NOMO-1 treated with DMSO at 0.1 percent for 48 hours (cell line): Measurements from ENCODE around the gene FST.

Experiments used
- DNase-seq: peaks from one replicate; lab custom pipeline; 2025; ENCODE audit not compliant: unreplicated experiment; lab: John Stamatoyannopoulos, UW

The FST gene, protein sequence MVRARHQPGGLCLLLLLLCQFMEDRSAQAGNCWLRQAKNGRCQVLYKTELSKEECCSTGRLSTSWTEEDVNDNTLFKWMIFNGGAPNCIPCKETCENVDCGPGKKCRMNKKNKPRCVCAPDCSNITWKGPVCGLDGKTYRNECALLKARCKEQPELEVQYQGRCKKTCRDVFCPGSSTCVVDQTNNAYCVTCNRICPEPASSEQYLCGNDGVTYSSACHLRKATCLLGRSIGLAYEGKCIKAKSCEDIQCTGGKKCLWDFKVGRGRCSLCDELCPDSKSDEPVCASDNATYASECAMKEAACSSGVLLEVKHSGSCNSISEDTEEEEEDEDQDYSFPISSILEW

DNA sequence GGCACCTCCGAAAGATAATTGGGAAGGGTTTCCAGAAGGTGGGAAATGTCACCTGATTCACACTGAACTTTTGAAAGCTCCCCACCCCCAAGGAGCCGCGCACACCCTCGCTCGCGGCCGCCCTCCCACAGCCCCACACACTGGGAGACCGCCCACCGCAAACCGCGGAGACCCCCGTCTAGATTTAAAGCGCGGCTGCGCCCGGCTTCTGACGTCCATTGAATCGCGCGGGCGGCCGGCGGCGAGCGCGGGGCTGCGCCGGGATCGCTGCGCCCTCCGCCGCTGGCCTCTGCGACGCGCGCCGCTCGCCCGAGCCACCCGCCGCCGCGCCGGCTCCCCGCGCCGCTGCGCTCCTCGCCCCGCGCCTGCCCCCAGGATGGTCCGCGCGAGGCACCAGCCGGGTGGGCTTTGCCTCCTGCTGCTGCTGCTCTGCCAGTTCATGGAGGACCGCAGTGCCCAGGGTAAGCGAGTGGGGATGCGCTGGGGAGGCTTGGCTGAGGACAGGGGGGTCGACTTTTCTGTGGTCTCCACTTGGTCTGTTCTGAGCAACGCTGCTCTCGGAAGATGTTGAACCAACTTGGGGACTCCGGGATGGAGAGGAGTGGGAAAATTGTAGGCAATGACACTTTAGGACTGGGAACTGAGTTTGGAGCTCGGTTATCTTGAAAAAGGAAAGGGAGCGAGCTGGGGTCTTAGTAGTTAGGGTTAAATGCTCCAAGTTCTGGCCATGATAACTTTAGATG, at the start of gene FST:
FST (plus strand) TSS at position 214 of the 743 bp plus-strand sequence; CDS start at position 377, 163 bp downstream.
- no peak for DNase-seq

DNA sequence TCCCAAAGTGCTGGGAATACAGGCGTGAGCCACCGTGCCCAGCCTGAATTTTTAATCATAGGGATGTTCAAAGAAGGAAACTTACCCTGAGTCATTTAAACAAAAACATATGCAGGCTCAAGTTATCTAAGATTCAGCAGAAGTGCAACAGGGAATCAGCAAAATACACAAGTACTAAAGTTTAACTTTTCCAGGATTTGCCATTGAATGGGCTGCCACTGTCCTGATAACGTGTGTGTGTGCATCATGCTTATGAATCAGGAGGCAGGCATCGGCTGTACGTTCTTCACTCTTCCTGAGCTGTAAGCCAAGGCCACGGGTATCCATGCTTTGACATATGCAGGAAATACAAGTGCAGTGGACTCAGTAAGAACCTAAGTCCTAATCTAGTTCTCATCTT, 48.8 kb upstream of the FST start:
- no peak for DNase-seq

DNA sequence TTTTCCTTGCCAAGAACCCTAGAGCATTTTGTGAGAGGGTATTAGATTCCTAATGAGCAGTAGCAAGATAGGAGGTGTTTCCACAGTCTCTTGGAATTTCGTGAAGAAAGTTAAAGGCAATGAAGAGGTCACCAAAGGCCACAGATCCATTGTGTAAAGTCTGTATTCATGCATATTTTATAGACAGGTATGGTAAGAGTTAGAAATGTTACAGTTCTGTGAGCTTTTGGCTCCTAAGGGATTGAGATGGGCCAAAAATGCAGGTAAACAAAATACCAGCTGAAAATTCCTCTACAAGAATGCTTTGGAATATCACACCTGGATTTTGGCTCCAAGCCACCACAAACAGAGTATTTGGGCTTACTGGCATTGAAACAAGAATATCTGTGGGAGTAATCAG, 47.4 kb upstream of the FST start:
- no peak for DNase-seq

DNA sequence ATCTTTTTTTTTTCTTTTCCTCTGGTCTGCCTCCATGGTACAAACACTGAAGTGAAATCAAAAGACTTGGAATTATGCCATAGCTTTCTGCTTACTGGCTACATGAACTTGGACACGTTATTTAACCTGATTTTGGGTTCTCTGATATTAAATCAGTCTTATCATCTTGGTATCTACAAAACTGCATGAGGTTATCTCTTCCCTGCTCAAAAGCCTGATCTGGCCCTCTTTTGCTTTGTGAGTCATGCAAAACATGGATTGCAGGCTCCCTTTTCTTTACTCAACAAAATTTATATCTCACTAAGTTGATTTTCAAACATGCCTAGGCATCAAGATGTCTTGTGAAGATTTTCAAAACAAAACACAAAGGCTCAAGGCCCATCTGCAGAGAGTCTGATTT, 45.9 kb upstream of the FST start:
- DNase-seq: no peak

DNA sequence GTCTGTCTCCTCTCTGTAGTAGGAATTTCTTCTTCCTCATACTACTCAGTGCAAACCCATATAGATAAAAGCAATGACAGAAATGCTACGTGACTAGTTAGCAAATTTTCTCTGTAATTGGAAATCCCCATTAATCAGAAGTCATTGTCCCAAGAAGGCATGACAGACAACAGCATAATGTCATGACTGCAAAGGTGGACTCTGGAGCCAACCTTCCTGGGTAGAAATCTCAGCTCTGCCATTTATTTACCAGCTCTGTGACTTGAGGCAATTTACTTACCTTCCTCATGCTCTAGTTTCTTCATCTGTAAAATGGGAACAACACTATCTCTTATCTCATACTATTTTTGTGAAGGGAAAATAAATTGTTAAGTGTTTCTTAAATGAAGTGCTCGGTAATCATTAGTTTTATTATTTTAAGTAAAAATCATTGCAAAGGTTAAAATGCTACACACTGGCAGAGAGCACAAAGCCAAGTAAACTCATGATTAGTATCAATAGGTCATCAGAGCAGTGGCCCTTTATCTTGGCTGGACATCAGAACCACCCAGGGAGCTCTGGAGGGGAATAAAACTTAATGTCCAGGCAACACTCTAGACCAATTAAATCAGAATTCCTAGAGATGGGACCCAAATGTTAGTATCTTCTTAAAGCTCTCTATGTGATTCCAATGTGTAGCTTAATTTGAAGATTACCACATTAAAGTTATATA, 43.8 kb upstream of the FST start:
- no peak for DNase-seq

DNA sequence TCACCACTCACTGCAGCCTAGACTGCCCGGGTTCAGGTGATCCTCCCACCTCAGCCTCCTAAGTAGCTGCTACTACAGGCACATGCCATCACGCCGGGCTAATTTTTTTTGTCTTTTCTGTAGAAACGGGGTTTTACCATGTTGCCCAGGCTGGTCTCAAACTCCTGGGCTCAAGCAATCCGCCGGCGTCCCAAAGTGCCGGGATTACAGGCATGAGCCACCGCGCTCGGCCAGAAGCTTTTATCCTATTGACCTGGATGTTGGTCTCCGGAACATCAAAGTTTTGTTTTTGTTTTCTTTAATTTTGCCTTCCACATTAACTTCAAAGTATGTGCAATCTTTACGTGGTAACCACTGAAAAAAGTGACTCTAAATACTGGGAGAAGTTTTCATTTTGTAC, 42.4 kb upstream of the FST start:
- no peak for DNase-seq

DNA sequence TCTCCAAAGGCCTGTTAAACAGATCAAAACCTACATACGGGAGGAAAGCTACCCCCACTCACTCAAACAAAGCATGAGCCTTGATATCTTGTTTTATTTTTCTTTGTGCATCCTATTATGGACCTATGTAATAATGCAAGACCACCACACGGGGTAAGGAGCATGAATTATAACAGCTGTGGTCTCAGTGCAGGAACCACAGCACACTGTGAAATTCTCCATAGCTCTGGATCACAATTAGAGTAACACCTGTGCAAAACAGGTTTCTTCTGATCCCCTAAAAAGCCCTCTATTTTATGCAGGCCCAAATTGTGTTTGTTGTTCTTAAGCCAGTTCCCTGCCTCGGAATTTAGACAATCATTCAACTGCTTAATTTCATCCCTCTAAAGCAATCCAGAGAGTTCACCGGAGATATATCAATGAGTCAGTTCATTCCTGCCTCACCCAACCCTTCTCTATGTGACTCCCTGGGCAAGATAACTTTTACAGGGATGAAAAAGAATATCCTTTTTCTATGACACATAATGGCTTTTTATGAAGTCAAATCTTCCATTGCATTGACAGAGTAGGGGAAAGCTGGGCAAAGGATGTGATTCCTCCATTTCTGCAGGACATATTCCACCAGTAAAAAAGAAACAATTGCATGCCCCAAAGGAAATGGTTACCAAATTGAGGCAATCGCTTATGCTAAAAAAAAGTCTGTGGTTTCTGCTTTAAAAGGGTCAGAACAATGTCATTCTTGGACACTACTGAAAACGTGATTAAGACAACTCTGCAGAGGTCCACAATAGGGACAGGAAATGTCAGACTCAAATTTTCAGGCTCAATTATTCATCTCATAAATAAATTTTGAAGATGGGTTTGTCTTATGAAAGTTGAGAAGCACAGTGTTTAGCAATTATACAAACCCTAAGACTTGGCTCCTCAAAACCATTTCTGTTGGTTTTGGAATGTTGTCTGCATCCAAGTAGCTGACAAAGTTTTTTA, 41.6 kb upstream of the FST start:
- DNase-seq: peak; percentile 34

DNA sequence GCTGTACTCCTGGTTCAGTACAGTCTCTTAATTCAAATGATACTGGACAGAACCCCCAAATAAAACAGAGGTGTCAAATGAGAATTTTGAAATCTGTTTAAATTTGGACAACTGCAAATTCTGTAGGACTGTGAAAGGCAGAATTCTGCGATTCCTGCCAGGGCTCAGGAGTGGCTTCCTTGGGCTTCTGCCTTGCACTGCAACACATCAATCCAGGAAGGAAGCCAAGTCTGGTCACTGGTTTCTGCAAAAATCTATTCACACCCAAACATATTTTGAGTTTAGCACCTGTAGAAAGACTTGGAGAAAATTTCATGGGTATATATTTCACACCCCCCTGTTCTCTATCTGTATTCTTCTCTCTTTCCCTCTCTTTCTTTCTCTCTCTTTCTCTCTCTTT, 37.5 kb upstream of the FST start:
- DNase-seq: no peak

DNA sequence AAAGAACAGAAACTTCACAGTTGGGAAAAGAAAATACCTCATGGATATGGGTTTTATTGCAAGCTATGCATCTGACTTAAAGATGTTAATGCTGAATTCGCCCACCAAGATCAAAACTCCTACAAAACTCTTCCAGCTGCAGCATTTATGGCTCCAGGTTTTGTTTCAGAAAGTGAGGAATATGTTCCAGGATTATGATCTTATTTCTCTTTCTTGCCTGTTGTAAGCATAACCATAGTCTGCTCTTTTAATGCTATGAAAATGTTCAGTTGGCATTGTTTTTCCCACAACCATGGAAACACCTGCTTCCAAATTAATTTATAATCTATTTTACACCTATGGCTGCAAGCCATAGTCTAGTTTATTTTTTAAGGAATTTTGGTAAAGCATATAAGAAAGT, 34.9 kb upstream of the FST start:
- no peak for DNase-seq

DNA sequence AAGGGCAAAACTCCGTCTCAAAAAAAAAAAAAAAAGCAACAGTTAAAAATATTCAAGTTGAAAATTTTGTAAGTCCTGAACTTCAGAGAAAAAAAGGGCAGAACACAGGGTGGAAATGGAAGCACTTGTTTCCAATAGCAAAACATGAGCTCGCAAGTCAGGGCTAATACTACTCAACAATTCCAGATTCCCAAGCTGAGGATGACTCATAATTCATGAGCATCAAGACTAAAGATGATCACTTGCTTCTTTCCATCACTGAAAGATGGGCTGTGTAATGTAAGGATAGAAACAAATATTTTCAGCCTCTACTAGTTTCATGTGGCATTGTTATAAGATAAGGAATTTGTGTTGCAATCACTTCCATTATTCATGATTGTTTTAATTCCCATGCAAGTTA, 33.5 kb upstream of the FST start:
- DNase-seq: no peak

DNA sequence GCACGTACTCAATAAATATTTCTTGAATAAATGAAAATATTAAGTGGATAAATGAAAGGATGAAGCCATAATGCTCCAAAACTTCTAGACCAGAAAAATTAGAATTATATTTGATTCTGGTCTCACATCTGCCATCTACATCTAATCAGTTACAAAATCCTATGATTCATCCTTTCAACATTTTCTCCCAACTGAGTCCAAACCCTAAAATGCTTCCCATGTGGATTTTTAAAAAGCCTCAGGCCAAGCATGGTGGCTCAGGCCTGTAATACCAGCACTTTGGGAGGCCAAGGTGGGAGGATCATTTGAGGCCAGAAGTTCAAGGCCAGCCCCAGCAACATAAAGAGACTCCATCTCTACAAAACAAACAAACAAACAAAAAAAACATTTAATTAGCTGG, 31.6 kb upstream of the FST start:
- no peak for DNase-seq

DNA sequence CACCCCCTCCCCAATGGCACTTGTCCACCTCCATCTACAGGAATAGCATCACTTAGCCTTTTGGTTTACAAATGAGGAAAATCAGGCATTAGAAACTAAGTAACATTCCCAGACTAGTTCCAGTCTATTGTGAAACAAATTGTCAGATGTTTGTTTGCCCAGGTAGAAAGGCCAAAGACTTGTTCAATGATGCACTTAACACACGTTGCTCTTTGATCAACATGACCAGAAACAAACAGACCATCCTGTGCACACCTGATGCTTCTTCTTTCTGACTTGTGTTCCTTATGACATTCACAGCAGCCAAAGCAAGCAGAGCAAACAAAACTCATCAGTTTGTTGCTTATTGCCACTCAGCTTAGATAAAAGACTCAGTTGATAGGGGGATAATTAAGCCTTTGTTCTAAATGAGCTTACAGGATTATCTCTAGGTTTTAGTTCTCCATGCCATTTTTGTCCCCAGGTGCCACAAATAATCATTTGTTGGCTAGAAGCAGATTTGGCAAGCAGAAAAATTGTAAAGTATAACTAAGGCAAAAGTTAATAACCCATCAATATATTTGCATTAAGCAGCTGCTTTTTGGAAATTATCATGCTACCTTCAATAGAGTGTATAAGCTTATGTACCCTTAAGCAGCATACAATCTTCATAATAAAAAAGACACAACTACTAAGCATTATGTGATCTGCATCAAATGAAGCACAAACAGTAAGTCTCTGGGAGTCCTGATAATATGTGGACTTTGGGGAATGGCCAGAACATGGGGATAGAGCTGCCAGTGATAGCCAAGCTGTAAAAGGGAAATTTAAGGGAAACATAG, 26.3 kb upstream of the FST start:
- no peak for DNase-seq

DNA sequence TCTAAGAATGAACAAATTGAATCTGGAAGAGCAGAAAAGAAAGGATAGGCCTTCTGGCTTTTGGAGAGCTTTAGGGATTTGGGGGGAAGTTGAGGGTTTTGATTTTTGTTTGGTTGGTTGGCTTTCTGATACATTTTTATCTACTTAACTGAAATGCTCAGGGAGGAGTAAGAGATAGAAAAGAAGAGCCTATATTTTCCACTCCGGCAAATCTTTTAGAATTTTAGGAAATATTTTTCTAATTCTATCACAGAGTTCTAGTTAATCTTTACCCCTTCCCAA, 25.8 kb upstream of the FST start:
- no peak for DNase-seq

DNA sequence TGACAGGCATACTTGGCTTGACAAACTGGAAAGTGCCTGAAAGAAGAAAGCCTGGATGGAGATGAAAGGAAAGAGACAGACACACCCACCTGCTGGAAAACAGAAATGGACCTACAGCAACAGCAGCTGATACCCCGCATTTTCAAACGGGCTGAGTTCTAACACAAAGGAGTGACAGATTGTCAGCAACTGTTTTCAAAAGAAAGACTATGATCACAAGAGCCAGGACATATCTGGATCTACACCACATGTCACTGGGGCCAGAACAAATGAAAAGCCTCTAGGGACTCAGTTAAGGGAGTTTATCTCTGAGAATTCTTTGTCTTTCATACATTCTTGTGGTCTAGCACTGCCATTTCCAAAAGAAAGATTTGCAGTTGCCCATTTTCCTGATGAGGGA, 24.1 kb upstream of the FST start:
- DNase-seq: no peak

DNA sequence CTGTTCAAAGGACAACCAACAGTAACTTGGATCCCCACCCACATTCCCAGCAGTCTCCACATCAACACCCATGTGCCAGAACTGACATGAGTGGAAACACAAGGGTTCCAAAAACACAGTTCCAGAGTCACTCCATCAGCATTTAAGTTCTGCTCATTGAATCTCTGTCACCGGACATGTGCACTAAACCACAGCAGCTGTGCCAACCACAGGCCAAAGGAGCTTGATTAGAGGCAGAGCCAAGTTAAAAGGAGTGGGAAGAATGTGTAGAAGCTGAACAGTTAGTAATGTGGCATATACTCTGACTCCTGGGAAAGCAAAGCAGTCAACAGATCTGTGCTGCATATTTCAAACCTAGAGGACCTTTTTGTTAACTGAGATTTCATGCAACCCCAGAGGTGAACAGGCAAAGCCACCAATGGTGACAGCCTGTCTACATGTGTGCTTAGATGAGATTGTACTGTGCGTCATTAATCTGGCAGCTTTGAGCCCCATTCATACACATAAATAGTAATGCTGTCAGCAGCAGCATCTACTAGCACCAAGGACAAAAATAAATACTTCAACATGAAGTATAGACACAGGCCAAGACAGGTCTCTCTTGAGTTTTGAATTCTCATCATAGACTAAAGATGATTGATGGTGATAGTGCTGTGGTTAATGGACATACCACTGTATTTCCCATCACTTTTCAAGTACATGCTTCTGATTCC, 16.4 kb upstream of the FST start:
- peak; percentile 31 for DNase-seq

DNA sequence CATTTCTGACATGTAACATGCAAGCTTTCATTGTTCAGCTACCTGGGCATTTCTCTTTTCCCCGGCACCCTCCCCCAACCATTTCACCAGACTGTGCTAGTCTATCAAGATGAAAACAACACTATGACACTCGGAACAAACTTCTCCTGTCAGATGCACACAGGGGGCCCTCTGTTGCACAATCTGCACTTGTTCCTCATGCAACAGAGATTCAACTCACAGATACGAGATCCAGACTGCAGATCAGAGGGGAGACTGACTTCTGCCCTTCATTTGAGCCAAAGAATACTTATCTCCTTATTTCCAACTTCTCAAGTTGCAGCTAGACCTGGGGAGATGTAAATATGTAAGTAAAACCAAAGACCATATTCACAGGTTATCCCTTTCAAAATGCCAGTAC, 15.7 kb upstream of the FST start:
- DNase-seq: peak; percentile 78

DNA sequence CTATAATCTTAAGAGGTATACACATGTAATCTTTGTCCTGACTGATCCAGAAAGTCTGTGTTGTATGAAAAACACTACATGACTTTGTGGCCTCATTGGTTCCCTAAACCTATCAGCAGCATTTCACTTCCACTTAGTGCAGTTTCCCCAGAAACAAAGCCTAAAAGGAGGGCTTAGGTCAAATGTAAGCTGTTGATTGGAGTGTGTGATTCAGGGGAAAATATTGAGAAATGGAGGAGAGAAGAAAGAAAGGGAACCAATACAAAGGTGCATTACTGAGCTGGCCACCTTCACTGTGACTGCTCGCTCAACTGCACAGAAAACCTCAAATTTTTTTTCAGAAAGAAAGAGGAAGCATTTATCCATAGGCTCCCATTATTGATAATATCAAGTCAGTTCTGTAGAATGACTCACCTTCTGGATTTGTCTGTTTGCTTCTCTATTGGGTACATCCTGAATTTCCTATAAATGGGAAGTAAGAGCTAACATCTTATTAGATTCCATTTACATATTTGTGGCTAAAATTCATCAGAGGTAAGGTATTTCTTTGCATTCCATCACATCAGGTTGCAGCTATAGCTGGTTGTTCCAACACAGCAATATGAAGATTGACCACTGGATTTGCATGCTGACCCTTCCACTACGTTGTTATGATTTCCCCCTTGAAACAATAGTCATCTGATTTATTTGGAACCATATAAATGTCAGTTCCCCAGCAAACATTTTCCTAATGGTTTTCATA, 10.3 kb upstream of the FST start:
- peak; percentile 94 for DNase-seq

DNA sequence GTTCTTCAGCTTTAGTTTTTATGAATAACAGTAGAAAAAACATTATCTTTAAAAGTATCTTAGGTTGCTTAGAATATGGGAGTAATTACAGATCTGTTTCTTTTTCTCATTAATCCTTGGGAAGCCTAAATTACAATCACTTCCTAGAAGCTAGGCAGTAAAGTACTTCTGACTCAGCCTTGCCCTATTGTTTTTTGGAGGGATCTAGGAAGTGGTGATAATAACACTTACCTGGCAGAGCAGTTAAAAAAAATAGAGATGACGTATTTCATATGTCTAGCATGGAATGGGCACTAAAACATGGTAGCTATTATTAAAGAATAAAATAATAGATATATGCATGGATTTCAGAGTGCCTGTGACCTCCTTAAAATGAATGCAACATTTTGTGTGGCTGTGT, 8.2 kb upstream of the FST start:
- no peak for DNase-seq
